SHP77 treated with DMSO at 0.1 percent for 48 hours (cell line): ENCODE data around the gene HS3ST5.
"Not testable (repeated sequence)": the region's sequence is repeated elsewhere in the genome, so short reads cannot be mapped to it uniquely, and the experiment has no call there.

Experiments used
- DNase-seq: peaks from one replicate; lab custom pipeline; 2025; lab: John Stamatoyannopoulos, UW

Gene HS3ST5

GRCh38 chr6:114092943-114093342, 249.9 kb downstream of the HS3ST5 start:
- no peak for DNase-seq

DNA sequence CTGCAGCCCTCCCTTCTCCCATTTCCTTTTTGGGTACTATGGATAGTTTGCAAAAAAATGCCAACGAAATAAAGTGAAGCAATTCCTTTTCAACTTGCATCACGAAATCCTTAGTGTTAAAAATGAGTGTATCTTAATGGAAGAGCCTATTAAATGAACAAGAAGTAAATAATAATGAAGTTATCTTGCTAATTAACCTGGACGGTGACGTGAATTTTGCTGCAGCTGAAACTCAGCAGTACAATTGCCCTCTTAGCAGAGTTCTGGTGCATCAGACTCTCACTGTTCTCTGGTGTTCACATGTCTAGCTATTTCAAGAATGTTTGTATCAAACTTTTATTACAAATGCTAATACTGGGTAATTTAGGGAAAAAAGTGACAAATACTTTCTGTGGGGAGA, 252.2 kb downstream of the HS3ST5 start:
- no peak for DNase-seq

DNA sequence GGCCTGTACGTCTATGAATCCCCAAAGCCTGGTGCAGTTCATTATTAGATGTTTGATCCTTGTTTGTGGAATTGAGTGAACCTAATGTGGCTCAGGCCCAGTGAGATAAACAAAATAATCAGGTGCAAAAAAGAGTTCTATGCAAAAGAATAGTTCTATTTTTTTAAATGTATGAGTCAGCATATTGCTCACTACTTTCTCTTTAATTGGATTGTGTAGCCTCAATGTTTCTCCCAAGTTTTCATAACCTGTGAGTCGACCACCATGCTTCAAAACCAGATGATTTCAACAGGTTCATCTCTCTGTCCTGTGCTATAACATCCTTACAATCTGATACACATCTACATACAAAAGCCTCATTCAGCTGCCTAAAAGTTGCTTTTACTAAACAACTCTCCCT, 255.3 kb downstream of the HS3ST5 start:
- no peak for DNase-seq

DNA sequence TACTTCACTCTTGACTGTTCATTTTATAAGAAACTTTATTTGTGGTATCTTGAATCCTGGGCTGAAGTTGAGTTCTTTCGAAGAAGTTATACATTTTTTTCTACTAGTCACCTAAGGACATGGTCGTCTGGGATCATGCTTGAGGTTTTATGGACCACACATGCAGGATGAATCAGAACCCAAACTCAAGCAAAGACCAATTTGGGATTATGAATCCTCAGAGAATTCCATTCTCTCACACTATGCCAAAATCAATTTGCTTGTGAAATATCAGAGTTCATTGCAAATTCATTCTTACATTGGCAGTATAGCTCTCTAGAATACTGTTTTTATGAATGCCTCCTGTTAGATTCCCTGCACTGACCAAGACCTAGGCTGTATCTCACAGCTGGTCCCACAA, 257.6 kb downstream of the HS3ST5 start:
- DNase-seq = no peak

DNA sequence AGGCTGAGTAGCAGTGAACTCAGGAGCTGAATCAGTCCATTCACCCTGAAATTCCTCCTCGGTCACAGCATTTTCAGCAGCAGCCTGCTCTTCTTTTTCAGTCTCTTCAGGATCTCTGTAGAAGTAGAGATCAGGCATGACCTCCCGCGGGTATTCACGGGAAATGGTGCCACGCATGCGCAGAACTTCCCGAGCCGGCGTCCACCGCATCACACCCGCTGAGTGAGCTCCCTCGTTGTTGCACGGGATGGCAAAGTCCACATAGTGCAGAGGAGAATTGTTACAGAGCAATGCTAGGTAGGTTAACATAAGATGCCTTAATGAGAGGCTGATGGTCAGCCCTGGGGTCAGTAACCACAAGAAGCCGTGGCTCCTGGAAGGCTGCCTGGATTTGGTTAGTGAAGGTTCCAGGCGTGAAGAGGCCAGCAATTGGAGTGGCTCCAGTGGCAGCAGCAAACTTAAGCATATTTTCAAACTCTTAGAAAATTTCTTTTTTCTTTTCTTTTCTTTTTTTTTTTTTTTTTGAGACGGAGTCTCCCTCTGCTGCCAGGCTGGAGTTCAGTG, 258.4 kb downstream of the HS3ST5 start:
- DNase-seq = no peak

DNA sequence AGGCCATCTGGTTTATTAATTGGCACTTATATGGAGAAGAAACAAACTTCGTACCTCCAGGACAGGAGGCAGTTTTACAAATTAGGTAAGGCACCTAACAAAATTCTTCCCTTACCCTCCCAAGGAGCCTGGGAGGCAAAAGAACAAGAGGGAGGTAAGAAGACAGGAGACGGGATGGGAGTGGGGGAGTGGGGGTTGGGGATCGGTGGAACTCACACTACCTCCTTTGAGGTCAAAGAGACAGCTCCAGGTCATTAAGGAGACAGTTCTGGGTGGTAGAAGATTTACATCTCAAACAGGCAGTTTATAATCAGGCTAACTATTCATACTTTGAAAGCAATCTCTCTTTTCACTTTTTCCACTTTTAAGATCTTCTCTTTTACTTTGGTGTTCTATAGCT, 259.6 kb downstream of the HS3ST5 start:
- no peak for DNase-seq

DNA sequence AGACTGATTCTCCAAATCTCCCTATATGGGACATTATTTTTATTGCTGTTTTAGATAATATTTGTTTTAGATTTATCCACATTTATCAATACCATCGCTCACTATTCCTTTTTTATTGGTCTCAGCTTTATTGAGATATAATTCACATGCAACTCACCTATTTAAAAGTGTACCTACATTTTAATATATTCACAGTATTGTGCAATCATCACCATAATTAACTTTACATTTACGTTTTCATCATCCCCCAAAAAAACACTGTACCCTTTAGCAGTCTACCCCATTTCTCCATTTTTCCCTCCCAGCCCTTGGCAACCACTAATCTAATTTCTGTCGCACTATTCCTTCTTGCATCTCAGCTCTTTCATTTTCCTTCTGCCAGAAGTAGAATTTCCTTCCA, 261.1 kb downstream of the HS3ST5 start:
- no peak for DNase-seq

DNA sequence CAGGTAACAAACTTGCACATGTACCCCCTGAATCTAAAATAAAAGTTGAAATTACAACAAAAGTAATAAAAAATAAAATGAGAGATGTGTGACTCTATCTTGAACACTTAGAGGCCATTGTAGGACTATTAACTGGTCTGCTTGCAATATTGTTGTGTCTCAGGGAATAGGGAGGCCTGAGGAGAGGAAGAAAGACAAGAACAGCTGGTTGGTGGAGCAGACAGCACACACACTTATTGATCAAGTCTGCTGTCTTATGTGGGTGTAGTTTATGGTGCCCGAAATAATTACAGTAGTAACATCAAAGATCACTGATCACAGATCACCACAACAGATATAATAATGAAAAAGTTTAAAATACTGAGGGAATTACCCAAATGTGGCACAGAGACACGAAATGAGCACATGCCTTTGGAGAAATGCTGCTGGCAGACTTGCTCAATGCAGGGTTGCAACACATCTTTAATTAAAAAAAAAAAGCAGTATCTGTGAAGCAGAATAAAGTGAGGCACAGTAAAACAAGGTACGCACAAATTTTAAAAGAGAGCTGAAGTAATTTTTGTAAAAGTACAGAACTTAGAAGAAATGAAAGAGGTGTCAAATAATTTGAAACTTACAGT, 261.8 kb downstream of the HS3ST5 start:
- no peak for DNase-seq

DNA sequence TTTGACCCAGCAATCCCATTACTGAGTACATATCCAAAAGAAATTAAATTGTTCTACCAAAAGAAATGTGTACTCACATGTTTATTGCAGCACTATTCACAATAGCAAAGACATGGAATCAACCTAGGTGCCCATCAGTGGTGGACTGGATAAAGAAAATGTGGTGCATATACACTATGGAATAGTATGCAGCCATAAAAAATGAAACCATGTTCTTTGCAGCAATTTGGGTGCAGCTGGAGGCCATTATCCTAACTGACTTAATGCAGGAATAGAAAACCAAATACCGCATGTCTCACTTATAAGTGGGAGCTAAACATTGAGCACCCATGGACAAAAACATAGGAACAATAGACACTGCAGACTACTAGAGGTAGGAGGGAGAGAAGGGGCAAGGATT, 262.4 kb downstream of the HS3ST5 start:
- DNase-seq = not testable (repeated sequence)

DNA sequence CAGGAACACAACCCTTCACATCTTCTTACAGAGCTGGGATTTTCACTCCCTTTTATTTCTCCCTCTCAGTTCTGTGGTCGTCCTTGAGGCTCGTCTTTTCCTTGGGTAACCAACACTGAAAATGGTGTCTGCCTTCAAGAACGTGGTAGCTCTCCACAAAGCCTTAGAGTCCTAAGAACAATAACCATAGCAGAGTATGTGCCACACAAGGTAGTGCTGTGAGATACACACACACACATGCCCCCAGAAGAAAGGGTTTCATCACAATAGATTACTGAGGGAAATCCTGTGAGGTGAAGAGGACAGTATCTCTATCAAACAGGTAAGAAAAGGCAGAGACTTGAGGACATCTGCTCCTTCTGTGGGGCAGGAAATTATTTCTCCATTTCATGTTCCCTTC, 267.0 kb downstream of the HS3ST5 start:
- no peak for DNase-seq

- DNase-seq = no peak
Measured at GRCh38 chr6:114075300-114075699, 267.5 kb downstream of the HS3ST5 start.

DNA sequence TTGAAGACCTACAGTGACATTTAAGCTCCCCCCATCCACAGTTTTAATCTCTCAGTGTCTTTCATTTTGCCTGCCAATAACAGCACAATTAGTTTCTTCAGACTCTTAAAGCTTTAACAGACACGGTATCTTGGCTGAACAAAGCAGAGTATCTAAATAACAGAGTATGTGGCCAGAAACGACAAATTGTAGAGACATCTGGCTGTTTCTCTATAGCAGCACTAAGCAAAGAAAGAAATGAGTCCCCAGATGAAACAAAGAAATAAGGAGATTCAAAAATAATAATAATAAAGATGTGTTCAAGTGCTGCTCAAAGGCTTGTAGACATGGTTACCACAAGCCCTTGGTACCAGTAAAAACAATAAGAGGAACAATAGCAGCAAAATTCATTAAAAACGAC, 274.1 kb downstream of the HS3ST5 start:
- no peak for DNase-seq

DNA sequence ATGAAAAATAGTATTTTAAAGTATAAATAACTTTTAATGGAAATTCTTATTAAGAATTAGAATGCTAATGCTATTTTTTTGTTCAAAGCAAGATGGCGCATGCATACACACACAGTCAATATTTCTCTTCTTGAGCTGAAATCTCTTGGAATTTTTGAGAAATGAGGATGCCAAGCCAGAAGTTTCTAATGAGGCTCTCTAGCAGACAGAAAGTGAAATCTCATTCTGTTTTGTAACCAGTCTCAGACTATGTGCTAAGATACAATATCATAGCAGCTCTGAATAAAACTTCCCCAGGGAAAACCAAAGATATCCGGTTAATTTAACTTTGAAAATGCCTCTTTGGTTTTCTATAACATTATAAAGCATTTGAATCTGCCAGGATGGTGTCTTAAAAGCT, 274.7 kb downstream of the HS3ST5 start:
- no peak for DNase-seq

GRCh38 chr6:114064862-114065261, 278.0 kb downstream of the HS3ST5 start:
- DNase-seq = no peak

GRCh38 chr6:114063956-114064355, 278.9 kb downstream of the HS3ST5 start:
- no peak for DNase-seq

DNA sequence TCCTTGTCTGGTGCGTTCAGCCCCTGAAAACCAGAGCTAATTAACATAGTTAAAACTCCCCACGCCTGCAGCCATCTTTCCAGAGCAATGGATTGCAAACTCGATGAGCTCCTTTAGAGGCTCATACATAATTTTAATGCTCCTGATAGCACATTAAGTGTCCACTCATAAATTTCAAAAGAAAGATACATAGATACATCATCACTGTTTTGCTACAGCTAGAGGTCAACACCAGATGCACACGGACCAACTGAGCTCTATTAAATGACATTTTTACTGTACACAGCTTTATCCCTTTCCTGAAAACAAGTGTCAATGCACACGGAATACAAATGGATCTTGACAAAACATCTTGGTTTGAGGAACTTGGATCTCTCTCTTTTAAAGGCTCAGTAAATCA, 280.6 kb downstream of the HS3ST5 start:
- DNase-seq = no peak

DNA sequence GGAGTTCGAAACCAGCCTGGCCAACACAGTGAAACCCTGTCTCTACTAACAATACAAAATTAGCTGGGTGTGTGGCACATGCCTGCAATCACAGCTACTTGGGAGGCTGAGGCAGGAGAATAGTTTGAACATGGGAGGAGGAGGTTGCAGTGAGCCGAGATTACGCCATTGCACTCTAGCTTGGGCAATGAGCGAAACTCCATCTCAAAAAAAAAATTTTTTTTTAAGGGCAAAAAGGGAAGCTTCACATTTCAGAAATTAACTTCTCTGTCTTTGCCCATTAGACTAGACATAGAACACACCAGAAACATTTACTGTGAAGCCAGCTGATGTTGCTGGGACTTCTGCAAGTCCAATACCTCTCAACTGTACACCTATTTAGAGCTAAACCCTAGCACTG, 281.1 kb downstream of the HS3ST5 start:
- no peak for DNase-seq

- no peak for DNase-seq
Measured at GRCh38 chr6:114061116-114061515, 281.7 kb downstream of the HS3ST5 start.

GRCh38 chr6:114058435-114058834, 284.4 kb downstream of the HS3ST5 start:
- no peak for DNase-seq

DNA sequence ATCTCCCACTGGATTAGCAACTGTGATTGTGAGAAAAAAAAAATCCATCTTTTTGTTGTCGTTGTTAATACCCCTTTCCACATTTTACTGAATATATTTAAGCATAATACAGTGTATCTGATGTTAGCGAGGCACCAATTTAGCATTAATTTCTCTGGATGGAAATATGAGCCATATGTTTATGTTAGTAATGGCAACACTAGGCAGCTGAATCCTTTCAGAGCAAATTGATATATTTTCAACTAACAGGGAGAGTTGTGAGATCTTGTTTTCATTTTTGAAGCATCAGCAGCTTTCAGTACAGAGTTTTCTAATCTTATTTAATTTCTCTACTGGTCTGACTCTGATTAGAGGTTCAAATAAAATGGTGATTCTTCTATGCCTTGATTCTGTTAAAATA, 287.1 kb downstream of the HS3ST5 start:
- DNase-seq = no peak

- no peak for DNase-seq
Measured at GRCh38 chr6:114055349-114055748, 287.5 kb downstream of the HS3ST5 start.

DNA sequence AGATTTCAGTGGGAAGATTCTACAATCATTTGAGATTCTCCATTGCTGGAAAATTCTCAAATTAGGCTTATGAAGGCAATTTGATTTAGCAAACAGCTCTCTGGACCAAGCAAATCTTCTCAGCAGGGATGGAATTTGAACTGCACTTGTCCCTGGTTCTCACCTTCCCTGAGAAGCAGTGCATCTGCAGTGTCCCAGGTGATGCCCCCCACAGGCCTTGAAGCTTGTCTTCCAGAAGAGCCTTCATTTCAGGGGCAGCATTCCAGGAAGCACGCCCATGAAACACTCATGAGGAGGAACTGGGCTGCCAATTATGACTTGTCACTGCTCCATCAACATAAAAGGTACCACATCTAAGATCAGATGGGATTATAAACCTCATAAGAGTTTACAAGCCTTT, 289.0 kb downstream of the HS3ST5 start:
- no peak for DNase-seq

DNA sequence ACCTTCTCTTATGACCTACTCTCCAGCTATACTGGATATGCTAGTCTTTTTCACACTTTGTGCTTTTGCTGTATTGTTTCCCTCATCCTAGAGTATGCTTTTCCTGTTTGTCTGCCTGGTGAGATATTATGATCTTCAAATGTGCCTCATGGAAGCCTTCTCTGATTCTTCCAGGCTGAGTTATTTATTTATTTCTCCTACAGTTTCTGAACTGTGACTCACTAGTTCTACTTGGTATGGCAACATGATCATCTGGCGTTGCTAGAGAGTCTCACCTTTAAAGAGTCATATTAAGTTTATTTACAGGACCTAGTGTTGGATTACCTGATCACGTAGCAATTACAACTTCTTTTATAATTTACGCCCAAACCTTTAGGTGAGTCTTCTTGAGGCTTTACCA, 290.7 kb downstream of the HS3ST5 start:
- no peak for DNase-seq

GRCh38 chr6:114051031-114051430, 291.8 kb downstream of the HS3ST5 start:
- no peak for DNase-seq
